WTC11 (cell line): Measurements from ENCODE around the gene KCNJ6. TPM values are rescaled to one million over a fixed set of nuclear protein-coding genes. Genes with fewer than 3 reads are reported as not detected.
"Not testable (repeated sequence)": the region's sequence is repeated elsewhere in the genome, so short reads cannot be mapped to it uniquely, and the experiment has no call there.

Experiments used
- ATAC-seq: fragments of 200-7000 bp; cut with Tn5 transposase; 2 replicates; pipeline ENCODE4 v1.10.0; 2021; ENCODE audit warnings: mild to moderate bottlenecking, moderate library complexity
- CTCF ChIA-PET: fragments of 300-600 bp; sonication (Branson Sonifier 250); formaldehyde crosslinking; loops from one replicate; lab custom pipeline; 2021; ENCODE audit warnings: antibody characterized with exemption; lab: Charles Lee
- POLR2A ChIA-PET: fragments of 350-600 bp; sonication (Branson Sonifier 250); formaldehyde crosslinking; loops from one replicate; lab custom pipeline; 2021; ENCODE audit warnings: antibody characterized with exemption; lab: Charles Lee
- DNase-seq: peaks from one replicate; pipeline ENCODE4 v3.0.0; 2021; ENCODE audit warnings: low spot score
- H3K27ac Mint-ChIP-seq: 2 replicates; pipeline ENCODE4 v1.8.0; 2021; ENCODE audit warnings: mixed read lengths
- H3K27me3 Mint-ChIP-seq: 2 replicates; pipeline ENCODE4 v1.8.0; 2021; ENCODE audit warnings: low read depth, mild to moderate bottlenecking, moderate library complexity, mixed read lengths
- H3K36me3 Mint-ChIP-seq: 2 replicates; pipeline ENCODE4 v1.8.0; 2021; ENCODE audit warnings: mixed read lengths
- H3K4me1 Mint-ChIP-seq: 2 replicates; pipeline ENCODE4 v1.8.0; 2022; ENCODE audit warnings: mixed read lengths
- H3K4me3 Mint-ChIP-seq: 2 replicates; pipeline ENCODE4 v1.8.0; 2021; ENCODE audit warnings: mild to moderate bottlenecking, moderate library complexity, mixed read lengths
- H3K9me3 Mint-ChIP-seq: 2 replicates; pipeline ENCODE4 v1.8.0; 2021; ENCODE audit warnings: mixed read lengths
- CBFB ChIP-seq: sonication (generic); formaldehyde crosslinking; IDR thresholded peaks from 2 replicates; pipeline ENCODE4 v1.8.1; 2022; ENCODE audit warnings: mild to moderate bottlenecking, low read depth, missing genetic modification reagents
- CDX4 ChIP-seq: fragments of 250-450 bp; sonication (Bioruptor Pico); IDR thresholded peaks from 2 replicates; pipeline ENCODE4 v1.9.0; 2021; ENCODE audit warnings: moderate library complexity, mild to moderate bottlenecking, inconsistent platforms, borderline replicate concordance
- CREM ChIP-seq: sonication (generic); formaldehyde crosslinking; IDR thresholded peaks from 2 replicates; pipeline ENCODE4 v1.8.1; 2022; ENCODE audit warnings: mild to moderate bottlenecking, missing genetic modification reagents, moderate library complexity
- E2F1 ChIP-seq: sonication (generic); formaldehyde crosslinking; IDR thresholded peaks from 2 replicates; pipeline ENCODE4 v1.8.0; 2022; ENCODE audit warnings: mild to moderate bottlenecking, missing genetic modification reagents
- ELF4 ChIP-seq: sonication (generic); formaldehyde crosslinking; IDR thresholded peaks from 2 replicates; pipeline ENCODE4 v1.8.1; 2022; ENCODE audit warnings: low read depth, mild to moderate bottlenecking, moderate library complexity, missing genetic modification reagents
- ERG ChIP-seq: fragments of 250-450 bp; sonication (Bioruptor Pico); IDR thresholded peaks from 2 replicates; pipeline ENCODE4 v1.8.0; 2021; ENCODE audit warnings: mild to moderate bottlenecking
- ESRRA ChIP-seq: sonication (generic); formaldehyde crosslinking; IDR thresholded peaks from 2 replicates; pipeline ENCODE4 v1.8.1; 2022; ENCODE audit warnings: mild to moderate bottlenecking, missing genetic modification reagents, borderline replicate concordance
- GABPB1 ChIP-seq: sonication (generic); formaldehyde crosslinking; IDR thresholded peaks from 2 replicates; pipeline ENCODE4 v1.8.1; 2023; ENCODE audit warnings: mild to moderate bottlenecking, missing genetic modification reagents
- MYBL2 ChIP-seq: sonication (generic); formaldehyde crosslinking; IDR thresholded peaks from 2 replicates; pipeline ENCODE4 v1.8.1; 2023; ENCODE audit warnings: mild to moderate bottlenecking, moderate library complexity, missing genetic modification reagents
- NR1H2 ChIP-seq: sonication (generic); formaldehyde crosslinking; IDR thresholded peaks from 2 replicates; pipeline ENCODE4 v1.9.0; 2021; ENCODE audit warnings: mild to moderate bottlenecking, moderate library complexity, missing genetic modification reagents
- NR2C2 ChIP-seq: sonication (generic); formaldehyde crosslinking; IDR thresholded peaks from 2 replicates; pipeline ENCODE4 v1.8.0; 2022; ENCODE audit warnings: mild to moderate bottlenecking, missing genetic modification reagents
- SMAD3 ChIP-seq: sonication (generic); formaldehyde crosslinking; IDR thresholded peaks from 2 replicates; pipeline ENCODE4 v1.8.0; 2022; ENCODE audit warnings: missing genetic modification reagents, mild to moderate bottlenecking, borderline replicate concordance
- SMAD4 ChIP-seq: sonication (generic); formaldehyde crosslinking; IDR thresholded peaks from 2 replicates; pipeline ENCODE4 v1.8.0; 2022; ENCODE audit warnings: mild to moderate bottlenecking, missing genetic modification reagents
- SP1 ChIP-seq: sonication (generic); formaldehyde crosslinking; conservative IDR thresholded peaks from 2 replicates; pipeline ENCODE4 v1.8.1; 2022; ENCODE audit warnings: missing genetic modification reagents
- STAT6 ChIP-seq: sonication (generic); formaldehyde crosslinking; conservative IDR thresholded peaks from 2 replicates; pipeline ENCODE4 v1.8.1; 2023; ENCODE audit warnings: mild to moderate bottlenecking, low read depth, missing genetic modification reagents, moderate library complexity
- ZNF121 ChIP-seq: sonication (generic); formaldehyde crosslinking; IDR thresholded peaks from 2 replicates; pipeline ENCODE4 v1.8.0; 2023; ENCODE audit warnings: missing genetic modification reagents
- ZNF219 ChIP-seq: sonication (generic); formaldehyde crosslinking; IDR thresholded peaks from 2 replicates; pipeline ENCODE4 v1.8.0; 2023; ENCODE audit warnings: missing genetic modification reagents, mild to moderate bottlenecking, borderline replicate concordance
- ZNF232 ChIP-seq: sonication (generic); formaldehyde crosslinking; IDR thresholded peaks from 2 replicates; pipeline ENCODE4 v1.8.0; 2022; ENCODE audit warnings: mild to moderate bottlenecking, missing genetic modification reagents
- ZNF317 ChIP-seq: sonication (generic); formaldehyde crosslinking; IDR thresholded peaks from 2 replicates; pipeline ENCODE4 v1.8.1; 2023; ENCODE audit warnings: low read depth, mild to moderate bottlenecking, moderate library complexity, missing genetic modification reagents, borderline replicate concordance
- ZNF423 ChIP-seq: fragments of 250-450 bp; sonication (Bioruptor Pico); IDR thresholded peaks from 2 replicates; pipeline ENCODE4 v2.1.2; 2022; ENCODE audit warnings: mild to moderate bottlenecking, moderate library complexity
- ZNF512 ChIP-seq: sonication (generic); formaldehyde crosslinking; IDR thresholded peaks from 2 replicates; pipeline ENCODE4 v1.8.1; 2022; ENCODE audit warnings: missing genetic modification reagents, borderline replicate concordance
- total RNA-seq: library from RNA; stranded (reverse); gene quantifications from 3 replicates; pipeline ENCODE4 v1.2.3, GENCODE V29; 2021

KCNJ6 gene
- total RNA-seq, 1 experiment from 2014 or later, result 0.35 TPM

GRCh38 chr21:37921091-37921490 lies 4.8 kb upstream of the KCNJ6 start:
- peaks cover 25% of the 10 kb centered on the region for H3K4me1 Mint-ChIP-seq
- no peak for DNase-seq
- no peak for TF ChIP-seq ERG (CRISPR knock-in tag)
- no peak for TF ChIP-seq GABPB1 (CRISPR knock-in tag)
- TF ChIP-seq CDX4 (CRISPR knock-in tag), result no peak
- TF ChIP-seq ZNF423 (CRISPR knock-in tag), result no peak
- TF ChIP-seq ZNF219, result no peak
- no peak for TF ChIP-seq ZNF317 (CRISPR knock-in tag)
- no peak for TF ChIP-seq STAT6 (CRISPR knock-in tag)
- no peaks in the 10 kb centered on the region for H3K27me3 Mint-ChIP-seq
- POLR2A ChIA-PET, result no interaction called here
- ATAC-seq, result no peak
- peaks cover 7% of the 10 kb centered on the region for H3K9me3 Mint-ChIP-seq
- no peak overlapping the region for H3K4me3 Mint-ChIP-seq
- CTCF ChIA-PET, result interaction anchor here (0.5 to 2.0 kb wide), 5 partner anchors 162 to 842 kb away, joined by 4 to 8 read pairs (median 5); no protein-coding TSS in a partner anchor
- no peaks in the 10 kb centered on the region for H3K36me3 Mint-ChIP-seq
- H3K27ac Mint-ChIP-seq, result no peak overlapping the region

- H3K27ac Mint-ChIP-seq, H3K27me3 Mint-ChIP-seq, H3K4me3 Mint-ChIP-seq, H3K9me3 Mint-ChIP-seq, ATAC-seq, POLR2A ChIA-PET, DNase-seq, H3K36me3 Mint-ChIP-seq: not testable (repeated sequence)
- CTCF ChIA-PET, result interaction anchor here (0.8 to 2.0 kb wide), 2 partner anchors 161 to 206 kb away, joined by 3 to 7 read pairs; no protein-coding TSS in a partner anchor
- H3K4me1 Mint-ChIP-seq, result peaks cover 30% of the 10 kb centered on the region
Observed at GRCh38 chr21:37920302-37920701, 4.0 kb upstream of the KCNJ6 start.

- Mint-ChIP-seq H3K4me3 (no peak overlapping the region), H3K9me3 (peaks cover 4% of the 10 kb centered on the region; the same call in 1 of the 2 replicates), H3K36me3 (no peaks in the 10 kb centered on the region), H3K27ac (no peak overlapping the region), H3K4me1 (peaks cover 41% of the 10 kb centered on the region), H3K27me3 (peaks cover 32% of the 10 kb centered on the region)
- DNase-seq (no peak), ATAC-seq (no peak)
- TF ChIP-seq NR2C2 (CRISPR knock-in tag) (no peak), ESRRA (no peak), SMAD4 (no peak), ZNF121 (no peak), SP1 (CRISPR knock-in tag) (no peak), ZNF232 (no peak), ELF4 (no peak), CBFB (CRISPR knock-in tag) (no peak), ZNF512 (no peak), SMAD3 (CRISPR knock-in tag) (no peak), MYBL2 (no peak), E2F1 (CRISPR knock-in tag) (no peak), NR1H2 (CRISPR knock-in tag) (no peak), CREM (CRISPR knock-in tag) (no peak)
- POLR2A ChIA-PET, result no interaction called here
- CTCF ChIA-PET, result interaction anchor here (1.3 to 2.5 kb wide), 3 partner anchors 209 to 244 kb away, joined by 3 to 16 read pairs (median 7); no protein-coding TSS in a partner anchor
Observed at GRCh38 chr21:37917612-37918011, 1.4 kb upstream of the KCNJ6 start.
